Neural crest cell (in vitro differentiated cells): ENCODE measurements around the gene TOB2. TPM values are rescaled to one million over a fixed set of nuclear protein-coding genes. Genes with fewer than 3 reads are reported as not detected.
A peak's percentile ranks its signal among the peaks of the same experiment; 100 is the strongest.
"Not testable (repeated sequence)": the region's sequence is repeated elsewhere in the genome, so short reads cannot be mapped to it uniquely, and the experiment has no call there.

Experiments
- DNase-seq: peaks from one replicate; pipeline ENCODE4 v3.0.0; 2021; ENCODE audit warnings: low read depth, mixed read lengths, low spot score
- H3K27ac Mint-ChIP-seq: one replicate; pipeline ENCODE4 v1.8.0; 2021; ENCODE audit warnings: mild to moderate bottlenecking, mixed read lengths; ENCODE audit not compliant: unreplicated experiment
- H3K27me3 Mint-ChIP-seq: 2 replicates; pipeline ENCODE4 v1.8.0; 2021; ENCODE audit warnings: low read depth, mild to moderate bottlenecking, mixed read lengths
- H3K36me3 Mint-ChIP-seq: 2 replicates; pipeline ENCODE4 v1.8.0; 2021; ENCODE audit warnings: low read depth, mild to moderate bottlenecking, mixed read lengths
- H3K4me1 Mint-ChIP-seq: 2 replicates; pipeline ENCODE4 v1.8.0; 2021; ENCODE audit warnings: mixed read lengths
- H3K4me3 Mint-ChIP-seq: one replicate; pipeline ENCODE4 v1.8.0; 2021; ENCODE audit warnings: mild to moderate bottlenecking, mixed read lengths
- H3K9me3 Mint-ChIP-seq: 2 replicates; pipeline ENCODE4 v1.8.0; 2021; ENCODE audit warnings: mixed read lengths
- CTCF ChIP-seq: fragments of 200-600 bp; sonication (generic); conservative IDR thresholded peaks from 2 replicates; pipeline ENCODE4 v1.5.0; 2021; ENCODE audit warnings: antibody characterized with exemption, mild to moderate bottlenecking
- total RNA-seq: library from RNA; stranded (reverse); gene quantifications from 2 replicates; pipeline ENCODE4 v1.2.1, GENCODE V29; 2021

The TOB2 gene
- total RNA-seq, 1 donor from 2014 or later = 47.7 TPM

- Mint-ChIP-seq H3K4me3 (peak overlapping the region; percentile 36), H3K27me3 (no peaks in the 10 kb centered on the region), H3K4me1 (peaks cover 31% of the 10 kb centered on the region), H3K27ac (no peak overlapping the region), H3K9me3 (no peaks in the 10 kb centered on the region), H3K36me3 (peaks cover 6% of the 10 kb centered on the region)
- TF ChIP-seq CTCF = no peak
- no peak for DNase-seq
These were observed 25.0 kb upstream of the TOB2 start for GRCh38 chr22:41471568-41471967.

DNA sequence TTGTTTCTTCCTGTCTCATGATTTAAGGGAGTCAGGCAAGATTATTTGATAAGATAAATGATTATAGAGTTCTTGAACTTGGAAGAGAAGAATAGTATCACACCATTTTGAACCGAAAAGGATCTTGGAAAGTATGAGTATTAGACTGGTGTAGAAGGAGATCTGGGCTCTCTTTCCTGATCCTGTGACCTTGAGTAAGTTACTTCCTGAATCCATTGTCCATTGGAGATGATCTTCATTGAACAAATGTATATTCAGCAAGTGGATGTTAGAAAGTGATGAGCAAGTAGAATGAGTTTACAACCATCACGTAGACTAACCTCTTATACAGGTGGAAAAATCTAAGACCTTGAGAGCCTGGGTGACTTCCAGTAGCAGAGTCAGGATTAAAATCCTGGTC lies 24.3 kb upstream of the TOB2 start:
- H3K9me3 Mint-ChIP-seq = no peaks in the 10 kb centered on the region
- peaks cover 31% of the 10 kb centered on the region for H3K4me1 Mint-ChIP-seq
- no peak for TF ChIP-seq CTCF
- peaks cover 6% of the 10 kb centered on the region for H3K36me3 Mint-ChIP-seq
- no peaks in the 10 kb centered on the region for H3K27me3 Mint-ChIP-seq
- H3K27ac Mint-ChIP-seq = no peak overlapping the region
- DNase-seq = no peak
- H3K4me3 Mint-ChIP-seq = peak overlapping the region; percentile 92

GRCh38 chr22:41469218-41469851 lies 22.7 kb upstream of the TOB2 start:
- Mint-ChIP-seq H3K9me3 (no peaks in the 10 kb centered on the region), H3K27me3 (no peaks in the 10 kb centered on the region), H3K4me3 (peak overlapping the region; percentile 92), H3K36me3 (peaks cover 8% of the 10 kb centered on the region), H3K4me1 (peaks cover 31% of the 10 kb centered on the region), H3K27ac (peak overlapping the region; percentile 60)
- no peak for TF ChIP-seq CTCF
- DNase-seq = no peak

GRCh38 chr22:41468381-41469217 lies 22.0 kb upstream of the TOB2 start, which contains the start of the genes ACO2 and PHF5A:
TSS of gene ACO2 (plus strand) at chr22:41469117. CDS start at chr22:41469147, 30 bp downstream.
TSS of gene PHF5A (minus strand) at chr22:41468692. CDS start at chr22:41468653, 39 bp downstream.
- no peaks in the 10 kb centered on the region for H3K27me3 Mint-ChIP-seq
- H3K9me3 Mint-ChIP-seq = no peaks in the 10 kb centered on the region
- H3K27ac Mint-ChIP-seq = peak within 1 kb of the TSS; percentile 99
- H3K4me3 Mint-ChIP-seq = peak within 1 kb of the TSS; percentile 92
- TF ChIP-seq CTCF = no peak
- DNase-seq = peak; percentile 96
- H3K36me3 Mint-ChIP-seq = peaks cover 12% of the 10 kb centered on the region
- peaks cover 31% of the 10 kb centered on the region for H3K4me1 Mint-ChIP-seq

DNA sequence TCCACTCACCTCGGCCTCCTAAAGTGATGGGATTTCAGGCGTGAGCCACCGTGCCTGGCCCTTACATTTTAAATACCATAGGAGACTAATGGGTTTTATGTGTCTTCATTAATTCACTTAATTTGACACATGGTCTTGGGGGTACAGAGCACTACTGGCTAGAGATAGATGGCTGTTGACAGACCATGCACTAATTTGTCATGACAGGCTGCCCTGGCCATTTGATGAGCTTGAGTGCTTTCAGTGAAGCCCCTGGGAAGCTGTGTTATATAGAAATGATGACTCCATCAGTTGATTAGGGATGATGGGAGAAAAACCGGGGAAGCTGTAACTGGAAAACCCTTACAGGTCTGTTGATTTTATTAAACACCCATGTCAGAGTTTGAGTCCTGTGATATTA lies 15.3 kb upstream of the TOB2 start:
- DNase-seq = no peak
- peaks cover 12% of the 10 kb centered on the region for H3K36me3 Mint-ChIP-seq
- peaks cover under 1% of the 10 kb centered on the region for H3K4me1 Mint-ChIP-seq
- no peak overlapping the region for H3K4me3 Mint-ChIP-seq
- H3K9me3 Mint-ChIP-seq = no peaks in the 10 kb centered on the region
- no peak overlapping the region for H3K27ac Mint-ChIP-seq
- no peak for TF ChIP-seq CTCF
- no peaks in the 10 kb centered on the region for H3K27me3 Mint-ChIP-seq

GRCh38 chr22:41460071-41460470 lies 13.5 kb upstream of the TOB2 start:
- DNase-seq, H3K4me1 Mint-ChIP-seq, H3K27me3 Mint-ChIP-seq, H3K9me3 Mint-ChIP-seq, H3K27ac Mint-ChIP-seq: not testable (repeated sequence)
- peaks cover 12% of the 10 kb centered on the region for H3K36me3 Mint-ChIP-seq
- H3K4me3 Mint-ChIP-seq = peak overlapping the region; percentile 27
